HepG2 (cell line): ENCODE measurements around the gene NAB1. TPM values are rescaled to one million over a fixed set of nuclear protein-coding genes. Genes with fewer than 3 reads are reported as not detected.
A peak's percentile ranks its signal among the peaks of the same experiment; 100 is the strongest.
"Not testable (repeated sequence)": the region's sequence is repeated elsewhere in the genome, so short reads cannot be mapped to it uniquely, and the experiment has no call there.

ENCODE experiments used
- ATAC-seq: fragments of 200-7000 bp; cut with Tn5 transposase; 3 replicates; pipeline ENCODE4 v1.9.1; 2020; ENCODE audit warnings: mild to moderate bottlenecking, moderate library complexity
- BruUV-seq: library from RNA; stranded (reverse); fragments of 400-500 nt; replicated peaks from 2 replicates; lab custom pipeline; 2021; lab: Mats Ljungman, UMichigan
- CTCF ChIA-PET: fragments of 300-600 bp; formaldehyde crosslinking; extraction: SDS; loops from one replicate; lab custom pipeline; 2021; ENCODE audit warnings: low total read pairs, inconsistent platforms, low intra/inter-chr PET ratio; lab: Yijun Ruan, JAX
- POLR2A ChIA-PET: fragments of 350-600 bp; sonication (Branson Sonifier 250); formaldehyde crosslinking; loops from one replicate; lab custom pipeline; 2020; ENCODE audit warnings: antibody characterized with exemption, inconsistent platforms; lab: Yijun Ruan, JAX
- DNase-seq: peaks from one replicate; pipeline ENCODE4 v3.0.0-alpha.2; 2015; ENCODE audit warnings: low spot score
- FAIRE-seq: peaks from 3 replicates; lab custom pipeline; 2011; peaks lifted over from hg19 to GRCh38; lab: Jason Lieb, UNC
- H2AFZ ChIP-seq: one replicate; pipeline ENCODE4 v1.6.1; 2011; ENCODE audit warnings: low read length, inconsistent platforms
- H3K27ac ChIP-seq: fragments of 300-600 bp; 3 replicates; pipeline ENCODE4 v1.8.0; 2011; ENCODE audit warnings: mixed run types, mild to moderate bottlenecking, mixed read lengths, low read length, inconsistent platforms; ENCODE audit not compliant: insufficient read depth; ENCODE audit errors: extremely low read length
- H3K27me3 ChIP-seq, 2 experiments: fragments of 200-600 bp in 1 of 2; 2 replicates in 1 of 2; 3 replicates in 1 of 2; pipeline versions ENCODE4 v1.6.0 to v1.8.0; 2011; ENCODE audit warnings: low read length in 2 of 2, mild to moderate bottlenecking in 2 of 2, moderate library complexity in 2 of 2, inconsistent platforms in 1 of 2; ENCODE audit not compliant: insufficient read depth in 2 of 2, control insufficient read depth in 1 of 2
- H3K36me3 ChIP-seq, 2 experiments: fragments of 200-600 bp in 1 of 2; replicated peaks in 1 of 2; 2 replicates in 1 of 2; 3 replicates in 1 of 2; pipeline versions ENCODE4 v1.5.1 to v1.8.0; 2011; ENCODE audit warnings: low read length in 2 of 2, inconsistent platforms in 1 of 2; ENCODE audit not compliant: insufficient read depth in 2 of 2, control insufficient read depth in 1 of 2
- H3K4me1 ChIP-seq: 2 replicates; pipeline ENCODE4 v1.5.1; 2012; ENCODE audit warnings: low read length, inconsistent platforms; ENCODE audit not compliant: insufficient read depth
- H3K4me2 ChIP-seq: 2 replicates; pipeline ENCODE4 v1.6.0; 2011; ENCODE audit warnings: low read depth, low read length, inconsistent platforms
- H3K4me3 ChIP-seq, 3 experiments: fragments of 200-600 bp in 1 of 3; sonication (generic), shearing (Covaris generic) in 1 of 3; replicated peaks in 1 of 3; 2 replicates each; pipeline ENCODE4 v1.5.1; 2011 to 2016; ENCODE audit warnings: low read length in 3 of 3, inconsistent platforms in 2 of 3, low read depth in 2 of 3, mild to moderate bottlenecking in 2 of 3, control low read depth in 1 of 3, mixed read lengths in 1 of 3; ENCODE audit not compliant: insufficient read depth in 1 of 3
- H3K79me2 ChIP-seq: one replicate; pipeline ENCODE4 v1.6.1; 2011; ENCODE audit warnings: low read length, inconsistent platforms; ENCODE audit not compliant: insufficient read depth
- H3K9ac ChIP-seq: 2 replicates; pipeline ENCODE4 v1.6.0; 2011; ENCODE audit warnings: mild to moderate bottlenecking, low read depth, low read length, inconsistent platforms; ENCODE audit not compliant: insufficient read depth
- H3K9me3 ChIP-seq: 2 replicates; pipeline ENCODE4 v1.5.1; 2012; ENCODE audit warnings: mild to moderate bottlenecking, low read length
- H4K20me1 ChIP-seq: 2 replicates; pipeline ENCODE4 v1.6.0; 2011; ENCODE audit warnings: inconsistent platforms, mild to moderate bottlenecking, low read length, moderate library complexity; ENCODE audit not compliant: insufficient read depth
- TEAD3 ChIP-seq: optimal IDR thresholded peaks from 2 replicates; pipeline ENCODE3; 2016; ENCODE audit warnings: borderline replicate concordance
- ZBTB7B ChIP-seq: sonication (generic); formaldehyde crosslinking; IDR thresholded peaks from 2 replicates; pipeline ENCODE4 v1.4.0; 2020; ENCODE audit warnings: missing genetic modification reagents
- ZFX ChIP-seq: sonication (generic); formaldehyde crosslinking; IDR thresholded peaks from 2 replicates; pipeline ENCODE4 v1.4.0; 2020; ENCODE audit warnings: mild to moderate bottlenecking, low read depth, missing genetic modification reagents, moderate library complexity
- ZFY ChIP-seq: sonication (generic); formaldehyde crosslinking; IDR thresholded peaks from 2 replicates; pipeline ENCODE4 v1.4.0; 2020; ENCODE audit warnings: missing genetic modification reagents
- ZNF260 ChIP-seq: sonication (generic); formaldehyde crosslinking; IDR thresholded peaks from 2 replicates; pipeline ENCODE4 v1.4.0; 2020; ENCODE audit warnings: missing genetic modification reagents, low read depth, mild to moderate bottlenecking, borderline replicate concordance
- WGBS: methylation state at CpG from one replicate; pipeline ENCODE4 v1.1.6; 2017; ENCODE audit warnings: low lambda C conversion rate; 5-methylcytosine and 5-hydroxymethylcytosine counted together
- in situ Hi-C: cut with HindIII; loops from 2 replicates; pipeline ENCODE4 v1.10.0; 2017; ENCODE audit warnings: low pct_unique_long_range_greater_than_20kb; ENCODE audit not compliant: extremely low pct_ligation_motif_present
- intact Hi-C: fragments of 100-400 bp; cut with micrococcal nuclease; formaldehyde crosslinking; loops from one replicate; pipeline ENCODE4 v1.10.0; 2022; ENCODE audit not compliant: unreplicated experiment
- polyA plus RNA-seq, 8 experiments: library from polyadenylated mRNA; depleted of rRNA in 3 of 8; stranded (reverse) in 7 of 8; unstranded in 1 of 8; fragments of >200 nt; fragmentation: Illumina TruSeq in 4 of 8; extraction: Trizol in 4 of 8; gene quantifications; 2 replicates each; pipeline versions ENCODE4 v1.2.1 to v1.2.3, GENCODE V29; 2011 to 2016; ENCODE audit warnings: low read depth in 4 of 8, missing spikeins in 1 of 8, mixed read lengths in 1 of 8; ENCODE audit not compliant: insufficient read depth in 1 of 8
- total RNA-seq, 5 experiments: library from RNA; depleted of rRNA; stranded (reverse); fragments of >200 nt; fragmentation: Illumina TruSeq; extraction: Trizol; gene quantifications; 2 replicates each; pipeline ENCODE4 v1.2.3, GENCODE V29; 2016; ENCODE audit warnings: low read depth in 1 of 5

The NAB1 gene
- total and polyA plus RNA-seq, 2 of the 13 experiments (the other 11 are each of a cell fraction or from before 2014, with no cell fraction given), result 24.5 to 46.0 TPM

DNA sequence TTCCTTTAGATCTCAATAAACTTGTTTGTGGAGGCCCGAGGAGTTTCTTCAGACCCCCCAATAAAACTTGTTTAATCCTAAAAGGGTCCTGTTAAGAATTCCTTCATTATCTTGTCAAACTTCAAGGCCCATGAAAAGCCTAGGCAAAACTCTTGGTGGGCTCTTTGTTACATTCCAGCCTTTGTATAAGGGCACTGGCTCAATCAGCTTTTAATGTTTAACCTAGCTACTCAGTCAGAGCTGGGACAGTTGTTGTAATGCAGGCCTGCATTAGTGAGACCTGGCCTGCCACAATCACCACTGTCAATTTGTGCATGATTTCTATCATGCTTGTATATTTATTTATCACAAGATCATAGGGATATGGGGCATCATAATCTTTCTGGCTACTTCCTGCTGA is 39.5 kb upstream of the NAB1 start:
- FAIRE-seq, H3K36me3 ChIP-seq, H3K4me3 ChIP-seq, POLR2A ChIA-PET, H4K20me1 ChIP-seq, H3K27me3 ChIP-seq, BruUV-seq, H3K27ac ChIP-seq, CTCF ChIA-PET, H3K9me3 ChIP-seq, in situ Hi-C loops, H3K9ac ChIP-seq, H3K79me2 ChIP-seq, H2AFZ ChIP-seq: not testable (repeated sequence)
- peak; percentile 50; the same call in 1 of the 2 replicates for TF ChIP-seq ZFX (CRISPR knock-in tag)
- 0 out of 2 replicates have a peak, but pooled peaks have one; percentile 35 for TF ChIP-seq ZBTB7B (CRISPR knock-in tag)
- 0 out of 2 replicates have a peak, but pooled peaks have one; percentile 20 for TF ChIP-seq ZFY (CRISPR knock-in tag)
- TF ChIP-seq ZNF260 (CRISPR knock-in tag), result 0 out of 2 replicates have a peak, but pooled peaks have one; percentile 80
- TF ChIP-seq TEAD3, result peak; percentile 76
- intact Hi-C loops, result loop anchor here (10.0 kb wide), 1 partner anchor 375 kb away; no protein-coding TSS in a partner anchor
- ATAC-seq, result peak; percentile 90
- peak overlapping the region; percentile 41; the same call in 1 of the 2 replicates for H3K4me2 ChIP-seq
- H3K4me1 ChIP-seq, result peaks cover 15% of the 10 kb centered on the region
- WGBS, result 0% methylated on average over 1 of the region's 1 CpG
- DNase-seq, result peak; percentile 16

- POLR2A ChIA-PET, H3K79me2 ChIP-seq, in situ Hi-C loops, H3K27ac ChIP-seq, H3K9me3 ChIP-seq, H4K20me1 ChIP-seq, H3K27me3 ChIP-seq, H3K36me3 ChIP-seq, CTCF ChIA-PET, H2AFZ ChIP-seq, BruUV-seq, H3K9ac ChIP-seq, FAIRE-seq, DNase-seq, ATAC-seq, H3K4me2 ChIP-seq, H3K4me3 ChIP-seq, intact Hi-C loops: not testable (repeated sequence)
- peaks cover 15% of the 10 kb centered on the region for H3K4me1 ChIP-seq
- WGBS, result 61% methylated on average over 2 of the region's 2 CpGs
These were observed 38.4 kb upstream of the NAB1 start for GRCh38 chr2:190610528-190610927.
